EL (cell line): ENCODE data around the gene SH2D3C.

ENCODE experiments used
- DNase-seq: peaks from one replicate; pipeline ENCODE4 v3.0.0-alpha.2; 2016

The SH2D3C gene

DNA sequence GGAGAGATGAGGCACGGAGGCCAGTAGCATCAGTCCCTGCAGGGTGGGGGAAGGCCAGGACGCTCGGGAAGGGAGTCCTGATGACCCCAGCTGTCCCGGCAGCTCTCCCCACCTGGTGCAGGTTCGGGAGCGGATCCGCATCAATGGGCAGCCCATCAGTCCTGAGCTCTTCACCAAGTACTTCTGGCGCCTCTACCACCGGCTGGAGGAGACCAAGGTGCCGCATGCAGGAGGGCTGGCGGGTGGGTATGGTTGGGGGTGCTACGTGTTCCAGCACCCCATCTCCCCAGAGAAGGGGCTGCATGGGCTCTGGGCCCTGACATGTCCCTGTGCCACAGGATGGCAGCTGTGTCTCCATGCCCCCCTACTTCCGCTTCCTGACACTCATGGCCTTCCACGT, 28.4 kb upstream of the SH2D3C start:
- DNase-seq = no peak

DNA sequence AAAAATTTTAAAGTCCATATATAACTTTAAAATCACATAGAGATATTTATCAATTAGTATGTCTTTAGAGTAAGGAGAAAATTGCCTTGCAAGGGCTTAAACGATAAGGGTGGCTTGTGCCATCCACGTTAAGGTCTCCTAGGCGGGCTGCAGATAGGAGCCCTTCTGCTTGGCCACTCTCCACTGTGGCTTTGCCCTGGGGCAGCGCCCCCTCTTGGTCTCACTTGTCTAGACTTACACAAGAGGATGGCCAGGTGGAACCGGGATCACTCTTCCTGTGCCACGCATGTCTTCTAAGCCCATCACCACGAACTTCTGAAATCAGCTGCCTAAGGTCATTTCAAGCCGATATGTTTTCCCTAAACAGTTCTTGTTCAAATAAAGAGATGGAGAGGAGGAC, 27.2 kb upstream of the SH2D3C start:
- DNase-seq = peak; percentile 29

DNA sequence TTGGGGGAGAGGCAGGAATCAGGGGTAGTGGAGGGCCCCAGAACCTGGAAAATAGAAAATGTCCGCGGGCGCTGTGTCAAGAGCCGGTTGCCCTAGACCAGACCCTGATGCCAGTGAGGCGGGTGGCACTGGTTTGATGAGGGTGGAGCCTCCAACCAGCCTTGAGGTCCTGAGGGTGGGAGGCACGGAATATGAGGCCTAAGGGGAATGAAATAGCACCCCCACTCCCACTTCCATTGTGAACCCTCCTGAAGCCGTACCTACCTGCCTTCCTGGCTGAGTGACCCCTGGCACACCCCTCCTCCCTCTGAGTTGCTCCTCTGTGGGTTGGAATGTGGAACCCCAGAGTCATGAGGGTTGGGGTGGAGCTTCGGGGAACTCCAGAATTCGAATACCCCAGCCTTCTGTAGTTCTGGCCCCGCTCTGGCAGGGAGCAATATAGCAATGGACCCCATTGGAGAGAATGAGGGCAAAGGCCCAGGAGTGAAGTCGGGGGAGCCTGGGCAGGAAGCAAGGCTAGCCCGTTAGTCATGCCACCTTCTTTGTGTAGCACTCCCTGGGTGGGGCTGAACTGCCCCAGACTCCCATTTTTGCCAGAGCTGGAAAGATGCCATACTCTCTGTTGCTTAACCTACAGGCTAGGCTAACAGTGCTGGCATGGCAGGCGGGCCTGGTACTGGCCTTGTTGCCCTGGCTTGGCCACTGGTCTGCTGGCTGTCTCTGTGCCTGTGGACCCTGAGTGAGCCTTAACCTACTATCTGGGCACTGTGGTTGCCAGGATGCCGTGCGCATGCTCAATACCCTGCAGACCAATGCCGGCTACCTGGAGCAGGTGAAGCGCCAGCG, 25.3 kb upstream of the SH2D3C start:
- DNase-seq = peak; percentile 67

DNA sequence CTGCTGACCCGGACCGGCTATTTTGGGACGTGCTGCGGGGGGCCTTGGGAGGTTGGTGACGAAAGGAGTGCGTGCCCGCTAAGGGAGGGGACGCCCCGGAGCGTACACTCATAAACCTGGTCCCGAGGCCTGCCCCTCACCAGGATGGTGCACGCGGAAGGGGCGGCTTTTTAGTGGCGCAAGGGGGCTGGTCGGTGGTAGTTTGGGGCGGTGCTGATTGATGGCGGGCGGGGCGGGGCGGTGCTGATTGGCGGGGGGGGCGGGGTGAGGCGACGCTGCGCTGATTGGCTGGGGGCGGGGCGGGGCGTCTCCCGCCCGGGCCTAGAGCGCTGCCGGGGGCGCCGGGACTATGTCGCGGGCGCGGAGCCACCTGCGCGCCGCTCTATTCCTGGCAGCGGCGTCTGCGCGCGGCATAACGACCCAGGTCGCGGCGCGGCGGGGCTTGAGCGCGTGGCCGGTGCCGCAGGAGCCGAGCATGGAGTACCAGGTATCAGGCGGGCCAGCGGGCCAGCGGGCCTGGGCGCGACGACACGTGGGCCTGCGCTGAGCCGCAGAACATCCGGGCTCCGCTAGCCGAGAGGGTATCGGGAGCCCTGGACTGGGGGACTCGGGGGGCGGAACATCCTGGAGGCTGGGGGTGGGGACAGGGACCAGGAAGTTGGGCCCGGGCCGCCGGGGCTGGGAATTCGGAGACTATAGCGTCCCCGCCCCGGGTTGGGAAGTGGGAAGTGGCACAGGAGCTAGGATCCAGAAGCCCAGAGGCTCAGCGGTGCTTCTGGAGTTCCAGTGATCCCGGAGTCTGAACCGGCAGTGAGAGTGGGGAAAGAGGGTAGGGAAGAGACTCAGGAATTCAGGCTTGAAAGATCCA, 24.3 kb upstream of the SH2D3C start, which contains the start of gene FPGS:
Gene FPGS (plus strand): TSS at position 307 of the 868 bp plus-strand sequence. CDS start 43 bp downstream, at position 350.
- DNase-seq = peak; percentile 93

DNA sequence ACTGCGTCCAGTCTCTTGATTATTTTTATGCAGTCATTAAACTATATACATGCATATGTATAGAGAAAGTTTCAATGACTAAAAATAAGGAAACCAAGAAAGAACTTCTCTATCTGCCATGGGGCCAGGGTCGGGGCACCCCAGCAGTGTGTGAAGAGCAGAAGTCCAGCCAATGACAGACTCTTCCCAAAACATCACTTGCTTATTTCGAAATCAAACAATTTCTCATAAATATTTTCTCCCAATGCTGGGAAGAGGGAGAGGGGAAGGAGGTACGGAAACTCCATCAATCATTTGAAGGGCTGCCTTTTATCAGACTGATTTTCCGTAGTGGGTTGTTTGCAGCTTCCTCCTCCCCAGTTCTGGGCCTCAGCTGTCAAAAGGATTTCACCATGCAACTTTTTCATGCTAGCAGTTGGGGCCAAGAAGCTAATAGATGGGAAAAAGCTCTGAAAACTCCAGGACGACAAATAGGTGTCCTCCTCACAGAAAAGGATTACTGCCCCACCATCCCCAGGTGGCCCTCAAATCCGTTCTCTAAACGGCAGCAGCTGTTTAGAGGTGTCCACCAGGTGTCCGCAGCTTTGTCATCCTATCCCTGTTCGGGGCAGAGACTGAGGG, 23.6 kb upstream of the SH2D3C start:
- DNase-seq = no peak

DNA sequence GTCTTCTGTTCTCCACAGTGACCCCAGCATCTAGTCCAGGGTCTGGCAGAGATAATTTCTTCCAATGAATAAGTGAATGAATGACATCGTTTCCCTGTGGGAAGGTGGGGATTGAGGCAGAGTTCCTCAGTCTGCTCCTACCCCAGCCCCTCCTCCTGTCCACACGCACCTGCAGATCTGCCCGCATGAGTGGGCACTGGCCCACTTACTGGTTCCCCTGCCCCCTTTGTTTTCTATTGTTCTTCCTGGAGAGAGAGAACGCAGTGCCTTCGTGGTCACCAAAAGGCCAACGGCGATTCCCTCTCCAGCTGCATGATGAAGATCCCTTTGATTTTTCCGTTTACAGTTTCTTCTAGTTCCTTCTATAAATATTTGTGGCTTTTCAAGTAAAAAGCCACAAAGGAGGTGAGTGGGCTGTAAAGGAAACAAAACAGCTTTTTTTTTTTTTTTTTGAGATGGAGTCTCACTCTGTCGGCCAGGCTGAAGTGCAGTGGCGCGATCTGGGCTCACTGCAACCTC, 18.4 kb upstream of the SH2D3C start:
- DNase-seq = peak; percentile 42

DNA sequence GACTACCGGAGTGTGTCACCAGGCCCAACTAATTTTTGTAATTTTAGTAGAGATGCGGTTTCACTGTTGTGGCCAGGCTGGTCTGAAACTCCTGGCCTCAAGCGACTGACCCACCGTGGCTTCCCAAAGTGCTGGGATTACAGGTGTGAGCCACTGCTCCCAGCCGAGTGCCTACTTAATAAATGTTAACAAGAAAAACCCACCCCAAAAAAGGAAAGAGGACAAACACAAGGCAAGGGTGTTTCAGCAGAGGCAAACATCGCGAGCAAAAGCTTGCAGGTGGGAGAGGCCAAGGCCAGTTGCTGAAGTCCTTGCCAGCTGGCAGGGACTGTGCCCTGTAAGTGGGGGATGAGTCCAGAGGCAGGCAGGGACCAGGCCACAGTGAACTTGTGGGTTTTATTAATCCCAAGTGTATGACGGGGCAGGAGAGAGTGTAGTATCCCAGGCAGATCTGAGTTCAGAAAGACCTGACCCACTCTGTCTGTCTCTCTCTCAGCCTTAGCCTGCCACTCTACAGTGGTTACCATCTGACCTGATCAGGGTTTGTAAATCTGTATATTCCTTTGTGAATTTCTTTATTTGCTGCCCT, 17.9 kb upstream of the SH2D3C start:
- DNase-seq = peak; percentile 29

DNA sequence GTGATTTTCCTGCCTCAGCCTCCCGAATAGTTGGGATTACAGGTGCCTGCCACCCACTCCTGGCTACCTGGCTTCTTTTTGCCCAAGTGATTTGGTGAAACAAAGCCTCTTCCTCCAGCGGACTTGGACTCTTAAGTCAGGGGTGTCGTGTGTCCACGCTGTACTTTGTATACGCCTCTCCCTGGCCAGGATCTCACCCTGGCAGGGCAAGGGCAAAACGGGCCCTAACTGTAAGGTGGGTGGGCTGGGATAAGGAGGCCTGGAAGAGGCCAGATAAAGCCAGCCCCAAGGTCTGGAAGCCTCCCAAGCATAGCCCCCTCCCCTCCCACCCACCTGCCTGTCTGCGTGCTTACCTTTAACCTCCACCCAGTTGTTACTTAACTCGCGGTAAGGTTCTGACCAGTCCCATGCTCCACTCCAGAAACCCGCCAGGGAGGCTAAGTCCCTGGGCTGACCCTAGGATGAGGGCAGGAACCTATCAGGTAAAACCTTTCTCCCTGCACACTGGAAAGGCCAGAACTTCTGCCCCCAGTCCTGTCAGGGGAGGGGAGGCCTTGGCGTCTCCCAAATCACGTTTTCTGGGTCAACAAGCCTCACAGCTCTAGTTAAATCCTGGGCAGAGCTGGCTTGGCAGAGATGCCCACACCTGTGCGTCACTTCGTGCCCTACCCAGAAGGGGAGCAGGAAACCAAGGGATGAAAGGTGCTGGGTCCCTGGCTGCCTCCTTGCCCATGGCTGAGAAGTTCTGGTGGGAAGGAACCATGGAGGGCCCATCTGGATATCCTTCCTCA, 15.7 kb upstream of the SH2D3C start:
- no peak for DNase-seq

DNA sequence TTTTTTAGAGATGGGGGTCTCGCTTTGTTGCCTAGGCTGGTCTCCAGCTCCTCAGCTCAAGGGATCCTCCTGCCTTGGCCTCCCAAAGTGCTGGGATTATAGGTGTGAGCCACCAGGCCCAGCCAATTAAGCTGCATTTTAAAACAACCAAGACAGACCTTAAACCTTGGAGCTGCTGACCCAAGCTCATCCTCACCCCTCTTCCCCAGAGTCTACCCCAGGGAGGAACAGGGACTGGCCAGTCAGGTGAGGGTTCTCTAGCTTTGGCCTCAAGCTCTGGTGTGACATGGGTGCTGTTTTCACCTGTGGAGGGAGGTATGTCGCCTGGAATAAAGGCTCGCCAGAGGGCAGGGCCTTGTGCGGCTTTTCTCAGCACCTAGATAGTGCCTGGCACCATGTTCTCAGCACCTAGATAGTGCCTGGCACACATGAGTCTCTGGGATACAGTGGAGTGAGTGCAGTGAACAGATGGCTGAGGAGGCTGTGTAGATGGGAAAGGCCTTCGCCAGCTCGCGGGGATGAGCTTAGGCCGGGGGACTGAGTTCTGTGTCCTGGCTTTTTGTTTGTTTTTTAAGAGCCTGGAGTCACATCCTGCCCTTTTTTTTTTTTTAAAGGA, 14.7 kb upstream of the SH2D3C start:
- no peak for DNase-seq

DNA sequence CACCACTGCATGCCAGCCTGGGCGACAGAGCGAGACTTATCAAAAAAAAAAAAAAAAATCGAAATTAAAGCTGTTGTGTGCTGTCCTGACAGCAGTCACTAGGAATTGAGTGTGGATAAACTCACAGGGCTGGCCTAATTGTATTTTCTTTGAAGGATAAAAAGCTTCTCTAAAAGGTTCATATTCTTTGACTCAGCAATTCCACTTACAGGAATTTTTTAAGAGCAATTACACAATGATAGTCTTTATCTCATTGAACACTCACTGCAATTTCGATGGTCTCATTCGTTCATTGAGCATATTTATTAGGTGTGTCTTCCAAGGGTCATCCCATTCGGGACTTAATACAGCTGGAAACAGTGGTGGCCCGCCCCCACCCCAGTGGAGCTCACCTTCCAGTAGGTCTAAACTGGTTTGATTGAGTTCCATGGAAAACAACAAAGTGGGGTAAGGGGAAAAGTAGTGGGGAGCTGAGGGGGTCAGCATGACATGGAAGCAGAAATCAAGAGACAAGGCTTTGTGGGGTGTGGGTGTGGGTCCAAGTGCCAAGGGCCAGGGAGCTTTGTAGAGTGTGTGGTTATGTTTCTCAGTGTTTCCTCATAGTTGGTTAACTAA, 14.1 kb upstream of the SH2D3C start:
- DNase-seq = no peak

DNA sequence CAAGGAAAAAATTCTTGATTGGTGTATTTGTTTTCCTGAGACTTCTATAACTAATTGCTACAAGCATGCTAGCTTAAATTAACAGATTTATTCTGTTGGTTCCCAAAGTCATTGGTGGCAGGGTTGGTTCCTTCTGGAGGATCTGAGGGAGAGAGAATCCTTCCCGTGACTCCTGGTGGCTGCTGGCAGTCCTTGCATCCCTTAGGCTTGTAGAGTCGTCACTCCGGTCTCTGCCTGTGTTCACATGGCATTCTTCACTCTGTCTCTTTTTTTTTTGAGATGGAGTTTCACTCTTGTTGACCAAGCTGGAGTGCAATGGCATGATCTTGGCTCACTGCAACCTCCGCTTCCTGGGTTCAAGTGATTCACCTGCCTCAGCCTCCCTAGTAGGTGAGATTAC, 12.6 kb upstream of the SH2D3C start:
- DNase-seq = no peak

DNA sequence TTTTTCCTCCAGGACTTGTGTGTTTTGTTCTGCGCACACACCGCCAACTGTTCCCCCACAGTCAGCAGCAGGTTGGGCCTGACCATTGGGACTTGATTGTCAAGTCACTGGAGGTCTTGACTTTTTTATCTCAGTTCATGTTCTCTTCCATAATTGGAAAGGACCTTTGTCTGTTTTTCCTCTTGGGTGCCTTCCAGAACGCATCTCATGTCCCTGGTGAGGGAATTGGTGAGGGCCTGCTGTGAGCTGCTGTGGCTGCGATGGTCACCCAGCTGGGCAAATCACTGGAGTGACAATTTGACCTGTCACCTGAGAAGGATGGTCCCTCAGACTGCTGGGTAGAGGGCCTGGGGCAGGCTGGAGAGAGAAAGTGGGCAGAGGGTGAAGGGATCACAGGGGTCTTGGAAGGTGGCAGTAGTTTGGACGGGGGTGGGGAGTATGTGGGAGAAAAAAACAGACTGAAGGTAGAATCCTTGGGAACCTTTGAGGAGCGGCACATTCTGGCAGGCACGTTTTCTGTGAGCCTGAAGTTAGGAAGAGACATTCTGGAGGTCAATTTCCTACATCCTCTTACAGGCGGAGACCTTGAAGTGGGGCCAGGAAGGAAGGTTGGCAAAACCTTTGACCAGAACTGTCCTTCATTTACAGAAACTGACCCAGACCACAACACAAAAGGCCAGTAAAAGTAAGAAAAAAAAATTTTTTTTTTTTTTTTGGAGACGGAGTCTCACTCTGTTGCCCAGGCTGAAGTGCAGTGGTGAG, 11.8 kb upstream of the SH2D3C start:
- DNase-seq = no peak

DNA sequence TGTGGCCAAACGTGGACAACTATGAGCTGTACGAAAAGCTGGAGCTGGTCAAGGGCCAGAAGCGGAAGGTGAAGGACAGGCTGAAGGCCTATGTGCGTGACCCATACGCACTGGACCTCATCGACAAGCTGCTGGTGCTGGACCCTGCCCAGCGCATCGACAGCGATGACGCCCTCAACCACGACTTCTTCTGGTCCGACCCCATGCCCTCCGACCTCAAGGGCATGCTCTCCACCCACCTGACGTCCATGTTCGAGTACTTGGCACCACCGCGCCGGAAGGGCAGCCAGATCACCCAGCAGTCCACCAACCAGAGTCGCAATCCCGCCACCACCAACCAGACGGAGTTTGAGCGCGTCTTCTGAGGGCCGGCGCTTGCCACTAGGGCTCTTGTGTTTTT, 10.7 kb upstream of the SH2D3C start:
- no peak for DNase-seq

DNA sequence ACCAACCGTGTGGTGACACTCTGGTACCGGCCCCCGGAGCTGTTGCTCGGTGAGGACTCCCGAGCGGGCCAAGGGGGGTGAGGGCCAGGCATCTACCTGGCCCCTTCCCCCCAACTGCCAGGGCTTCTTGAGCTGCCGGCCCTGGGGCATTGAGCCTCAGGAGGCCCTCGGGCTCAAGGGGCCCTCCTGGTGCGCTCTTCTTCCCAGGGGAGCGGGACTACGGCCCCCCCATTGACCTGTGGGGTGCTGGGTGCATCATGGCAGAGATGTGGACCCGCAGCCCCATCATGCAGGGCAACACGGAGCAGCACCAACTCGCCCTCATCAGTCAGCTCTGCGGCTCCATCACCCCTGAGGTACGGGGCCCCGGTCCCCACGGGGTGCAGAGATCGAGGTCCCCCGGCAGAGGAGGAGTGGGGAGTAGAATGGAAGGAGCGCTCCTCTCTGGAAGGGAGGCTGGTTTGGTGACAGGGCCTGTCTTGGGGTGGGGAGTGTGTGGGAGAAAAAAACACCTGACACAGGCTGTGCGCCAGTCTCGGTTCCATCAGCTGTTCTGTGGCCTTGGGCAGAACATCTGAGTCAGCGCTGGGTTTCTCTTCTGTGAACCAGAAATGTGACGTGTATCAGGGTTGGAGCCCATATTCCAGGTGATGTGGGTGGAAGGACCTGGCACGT, 10.0 kb upstream of the SH2D3C start:
- DNase-seq = no peak

DNA sequence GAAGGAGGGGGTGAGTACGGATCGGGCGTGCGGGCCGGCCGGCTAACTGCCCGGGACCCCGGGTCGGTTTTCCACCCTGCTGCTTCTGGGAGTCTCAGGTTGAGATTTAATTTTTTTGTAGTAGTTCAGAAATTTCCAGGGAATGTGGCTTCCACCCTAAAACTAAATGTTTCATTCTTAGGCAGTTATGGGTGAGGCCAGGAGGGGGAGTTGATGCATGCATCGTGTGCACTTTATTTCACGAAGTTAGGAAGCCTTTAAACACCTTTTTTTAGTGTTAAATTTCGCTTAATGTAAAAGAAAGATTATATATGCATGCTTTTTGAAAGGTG, 8.3 kb upstream of the SH2D3C start:
- no peak for DNase-seq

DNA sequence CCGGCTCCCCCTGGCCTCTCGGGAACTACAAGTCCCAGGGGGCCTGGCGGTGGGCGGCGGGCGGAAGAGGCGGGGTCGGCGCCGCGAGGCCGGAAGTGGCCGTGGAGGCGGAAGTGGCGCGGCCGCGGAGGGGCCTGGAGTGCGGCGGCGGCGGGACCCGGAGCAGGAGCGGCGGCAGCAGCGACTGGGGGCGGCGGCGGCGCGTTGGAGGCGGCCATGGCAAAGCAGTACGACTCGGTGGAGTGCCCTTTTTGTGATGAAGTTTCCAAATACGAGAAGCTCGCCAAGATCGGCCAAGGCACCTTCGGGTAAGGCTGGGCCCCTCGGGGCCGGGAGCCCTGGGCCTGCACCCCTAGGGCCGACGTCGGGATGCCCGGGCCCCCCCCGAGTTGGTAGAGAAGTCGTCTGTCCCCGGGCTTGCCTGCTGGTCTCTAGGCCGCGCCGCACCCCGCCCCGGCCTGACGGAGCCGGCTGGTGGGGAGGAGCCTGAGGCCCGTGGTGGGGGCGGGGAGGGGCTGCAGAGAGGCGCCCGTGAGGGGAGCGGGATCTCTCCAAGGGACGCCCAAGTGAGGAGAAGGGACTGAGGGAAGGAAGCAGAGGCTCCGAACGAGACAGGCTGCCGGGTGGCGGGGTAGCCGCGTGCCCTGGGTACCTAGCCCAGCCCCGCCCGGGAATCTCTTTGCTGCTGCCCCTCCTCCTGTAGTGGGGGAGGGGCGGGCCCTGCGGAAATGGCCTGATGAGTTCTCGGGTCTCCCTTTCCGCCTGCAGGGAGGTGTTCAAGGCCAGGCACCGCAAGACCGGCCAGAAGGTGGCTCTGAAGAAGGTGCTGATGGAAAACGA, 7.7 kb upstream of the SH2D3C start, which contains the start of gene CDK9:
Gene CDK9 (plus strand): TSS at position 102 of the 840 bp plus-strand sequence. CDS start 115 bp downstream, at position 217.
- DNase-seq = peak; percentile 89

DNA sequence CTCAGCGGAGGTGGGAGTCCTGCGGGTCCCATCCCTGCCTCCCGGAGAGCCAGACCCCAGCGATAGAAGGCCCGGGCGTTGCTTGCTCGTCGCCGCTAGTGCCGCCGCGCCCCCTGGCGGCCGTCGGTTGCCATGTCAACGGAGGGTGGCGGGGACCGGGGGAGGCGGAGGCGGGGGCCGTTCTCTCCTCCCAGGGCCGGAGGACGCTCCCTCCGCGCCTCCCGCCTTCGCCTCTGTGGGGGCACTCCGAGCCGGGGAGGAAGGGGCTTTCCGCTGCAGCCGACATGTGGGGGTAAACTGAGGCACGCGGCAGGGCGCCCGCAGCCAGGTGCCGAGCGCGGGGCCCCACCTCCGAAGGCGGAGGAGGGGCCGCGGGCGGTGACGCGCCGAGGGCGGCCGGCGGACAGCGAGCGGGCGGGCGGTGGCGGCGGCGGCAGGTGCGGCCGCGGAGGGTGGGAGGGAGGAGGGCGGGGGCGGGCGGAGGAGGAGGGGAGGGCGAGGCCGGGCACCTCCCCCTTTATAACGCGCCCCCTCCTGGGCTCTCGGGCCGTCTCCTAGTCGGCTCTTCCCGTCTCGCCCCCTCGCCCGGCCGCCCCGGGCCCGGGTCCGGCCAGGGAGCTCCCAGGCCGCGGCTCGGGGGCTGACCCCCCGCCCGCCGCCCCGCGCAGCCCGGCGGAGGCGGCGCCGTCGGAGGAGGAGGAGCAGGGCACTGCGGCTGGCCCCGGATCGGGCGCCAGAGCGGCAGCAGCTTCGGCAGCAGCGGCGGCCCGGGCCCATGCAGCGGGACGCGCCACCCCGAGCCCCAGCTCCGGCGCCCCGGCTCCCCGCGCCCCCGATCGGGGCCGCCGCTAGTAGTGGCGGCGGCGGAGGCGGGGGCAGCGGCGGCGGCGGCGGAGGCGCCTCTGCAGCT, 6.8 kb upstream of the SH2D3C start:
- DNase-seq = peak; percentile 81
